H1 (cell line): Measurements from ENCODE around the gene PCDH9.

ENCODE experiments used
- CREB1 ChIP-seq: IDR thresholded peaks from 2 replicates; pipeline ENCODE4 v1.6.1; 2012; ENCODE audit warnings: inconsistent platforms
- EZH2 ChIP-seq: fragments of 200-600 bp; sonication (generic); IDR thresholded peaks from 2 replicates; pipeline ENCODE4 v1.7.1; 2012; ENCODE audit warnings: low read depth, mild to moderate bottlenecking, moderate library complexity, low read length, inconsistent platforms; ENCODE audit not compliant: severe bottlenecking
- MAX ChIP-seq: IDR thresholded peaks from 2 replicates; pipeline ENCODE4 v1.6.1; 2012; ENCODE audit warnings: inconsistent platforms
- RAD21 ChIP-seq, 2 experiments: IDR thresholded peaks in 1 of 2; conservative IDR thresholded peaks in 1 of 2; 2 replicates each; pipeline ENCODE4 v1.6.1; 2011; ENCODE audit warnings: low read depth in 2 of 2, low read length in 2 of 2, improper control_type of control experiment in 1 of 2, inconsistent platforms in 1 of 2, mild to moderate bottlenecking in 1 of 2, moderate library complexity in 1 of 2
- TAF1 ChIP-seq: IDR thresholded peaks from 2 replicates; pipeline ENCODE4 v1.6.1; 2011; ENCODE audit warnings: mild to moderate bottlenecking, low read depth, low read length

DNA sequence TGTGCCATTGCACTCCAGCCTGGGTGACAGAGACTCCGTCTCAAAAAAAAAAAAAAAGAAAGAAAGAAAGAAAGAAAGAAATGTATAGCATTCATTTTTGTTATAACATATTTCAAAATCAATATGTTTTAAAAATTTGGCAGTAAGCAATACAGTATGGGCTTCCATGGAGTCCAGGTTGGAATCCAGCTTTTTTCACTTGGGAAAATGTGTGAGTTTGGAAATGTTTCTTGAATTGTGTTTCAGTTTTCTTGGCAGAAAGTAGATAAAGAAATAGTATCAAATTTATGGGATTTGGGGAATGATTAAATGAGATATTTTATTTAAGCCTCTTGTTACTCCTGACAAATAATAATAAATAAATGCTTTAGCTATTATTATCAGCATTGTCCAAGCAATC lies 225.6 kb downstream of the PCDH9 start:
- TF ChIP-seq CREB1 (no peak), RAD21 (IDR thresholded peaks at IDR 0.05 in 1 of 2, conservative IDR thresholded peaks at IDR 0.05 in 1 of 2; ENCODE audit: low read depth in 2 of 2, low read length in 2 of 2) (no peak), EZH2 (no peak), TAF1 (no peak), MAX (no peak)
